ENCODE results near the gene CDH13.

- TF ChIP-seq EZH2 (IDR thresholded peaks at IDR 0.05; ENCODE audit: borderline replicate concordance) = no peak
- TF ChIP-seq, protein P1, sequence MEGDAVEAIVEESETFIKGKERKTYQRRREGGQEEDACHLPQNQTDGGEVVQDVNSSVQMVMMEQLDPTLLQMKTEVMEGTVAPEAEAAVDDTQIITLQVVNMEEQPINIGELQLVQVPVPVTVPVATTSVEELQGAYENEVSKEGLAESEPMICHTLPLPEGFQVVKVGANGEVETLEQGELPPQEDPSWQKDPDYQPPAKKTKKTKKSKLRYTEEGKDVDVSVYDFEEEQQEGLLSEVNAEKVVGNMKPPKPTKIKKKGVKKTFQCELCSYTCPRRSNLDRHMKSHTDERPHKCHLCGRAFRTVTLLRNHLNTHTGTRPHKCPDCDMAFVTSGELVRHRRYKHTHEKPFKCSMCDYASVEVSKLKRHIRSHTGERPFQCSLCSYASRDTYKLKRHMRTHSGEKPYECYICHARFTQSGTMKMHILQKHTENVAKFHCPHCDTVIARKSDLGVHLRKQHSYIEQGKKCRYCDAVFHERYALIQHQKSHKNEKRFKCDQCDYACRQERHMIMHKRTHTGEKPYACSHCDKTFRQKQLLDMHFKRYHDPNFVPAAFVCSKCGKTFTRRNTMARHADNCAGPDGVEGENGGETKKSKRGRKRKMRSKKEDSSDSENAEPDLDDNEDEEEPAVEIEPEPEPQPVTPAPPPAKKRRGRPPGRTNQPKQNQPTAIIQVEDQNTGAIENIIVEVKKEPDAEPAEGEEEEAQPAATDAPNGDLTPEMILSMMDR (IDR thresholded peaks at IDR 0.05; ENCODE audit: poor library complexity) = no peak
Observed at GRCh38 chr16:83794860-83795554, 1168.2 kb downstream of the CDH13 start.

Data from hepatocyte (in vitro differentiated cells).